Putamen (tissue), 1 donor: ENCODE data around the gene RAB27B.

Source experiments
- DNase-seq: peaks from one replicate; pipeline ENCODE4 v3.0.0-alpha.2; 2016; ENCODE audit warnings: low spot score

Gene RAB27B

GRCh38 chr18:54867131-54867530 is 38.9 kb downstream of the RAB27B start:
- DNase-seq = no peak

GRCh38 chr18:54871231-54871630 is 43.0 kb downstream of the RAB27B start:
- DNase-seq = no peak

GRCh38 chr18:54872681-54873080 is 44.4 kb downstream of the RAB27B start:
- no peak for DNase-seq

- no peak for DNase-seq
These were observed 45.6 kb downstream of the RAB27B start for GRCh38 chr18:54873884-54874255.

GRCh38 chr18:54875063-54875462 is 46.8 kb downstream of the RAB27B start:
- no peak for DNase-seq

GRCh38 chr18:54877076-54877475 is 48.8 kb downstream of the RAB27B start:
- no peak for DNase-seq

- DNase-seq = no peak
These were observed 49.9 kb downstream of the RAB27B start for GRCh38 chr18:54878159-54878622.

GRCh38 chr18:54878659-54879358 is 50.5 kb downstream of the RAB27B start:
- no peak for DNase-seq

- no peak for DNase-seq
These were observed 51.4 kb downstream of the RAB27B start for GRCh38 chr18:54879691-54880090.

- DNase-seq = no peak
These were observed 52.3 kb downstream of the RAB27B start for GRCh38 chr18:54880395-54881105.

GRCh38 chr18:54881229-54881768 is 53.0 kb downstream of the RAB27B start:
- no peak for DNase-seq

- DNase-seq = no peak
These were observed 54.0 kb downstream of the RAB27B start for GRCh38 chr18:54882318-54882717.

- DNase-seq = no peak
These were observed 55.7 kb downstream of the RAB27B start for GRCh38 chr18:54883816-54884604.

- DNase-seq = no peak
These were observed 60.1 kb downstream of the RAB27B start for GRCh38 chr18:54888378-54888777.

- no peak for DNase-seq
These were observed 60.7 kb downstream of the RAB27B start for GRCh38 chr18:54888933-54889332.

GRCh38 chr18:54899500-54899899 is 71.2 kb downstream of the RAB27B start:
- no peak for DNase-seq

- no peak for DNase-seq
These were observed 72.0 kb downstream of the RAB27B start for GRCh38 chr18:54900290-54900689.

GRCh38 chr18:54904581-54904980 is 76.3 kb downstream of the RAB27B start:
- DNase-seq = no peak

GRCh38 chr18:54905629-54906028 is 77.4 kb downstream of the RAB27B start:
- DNase-seq = no peak

GRCh38 chr18:54906331-54907185 is 78.3 kb downstream of the RAB27B start:
- no peak for DNase-seq

GRCh38 chr18:54909538-54909937 is 81.3 kb downstream of the RAB27B start:
- DNase-seq = no peak
